Panc1 (cell line): ENCODE measurements around the gene HYPK. TPM values are rescaled to one million over a fixed set of nuclear protein-coding genes. Genes with fewer than 3 reads are reported as not detected.

Experiments used
- ATAC-seq: fragments of 200-7000 bp; cut with Tn5 transposase; 2 replicates; pipeline ENCODE4 v1.9.1; 2020; ENCODE audit warnings: mild to moderate bottlenecking, moderate library complexity
- Bru-seq: library from RNA; stranded (reverse); fragments of 400-500 nt; gene quantifications from one replicate; lab custom pipeline; 2021; lab: Mats Ljungman, UMichigan
- BruChase-seq, 2 experiments: library from RNA; stranded (reverse); fragments of 400-500 nt; gene quantifications; one replicate each; lab custom pipeline; 2021; lab: Mats Ljungman, UMichigan
- BruUV-seq: library from RNA; stranded (reverse); fragments of 400-500 nt; replicated peaks from 2 replicates; lab custom pipeline; 2021; lab: Mats Ljungman, UMichigan
- CTCF ChIA-PET: fragments of 300-600 bp; sonication (Branson Sonifier 250); formaldehyde crosslinking; loops from one replicate; lab custom pipeline; 2022; ENCODE audit warnings: antibody characterized with exemption; lab: Charles Lee
- POLR2A ChIA-PET: fragments of 300-600 bp; sonication (Branson Sonifier 250); formaldehyde crosslinking; loops from one replicate; lab custom pipeline; 2022; ENCODE audit warnings: antibody characterized with exemption; lab: Charles Lee
- DNase-seq: peaks from one replicate; pipeline ENCODE4 v3.0.0-alpha.2; 2010; ENCODE audit warnings: low read depth, low spot score
- H3K27ac ChIP-seq: 2 replicates; pipeline ENCODE4 v1.5.1; 2011; ENCODE audit warnings: mild to moderate bottlenecking, low read length, inconsistent platforms
- H3K27me3 ChIP-seq: fragments of 200-500 bp; sonication (Bioruptor generic); 2 replicates; pipeline ENCODE4 v1.6.0; 2014; ENCODE audit warnings: low read length, inconsistent platforms; ENCODE audit not compliant: control insufficient read depth, insufficient read depth
- H3K36me3 ChIP-seq: fragments of 200-500 bp; sonication (Bioruptor generic); 2 replicates; pipeline ENCODE4 v1.5.1; 2014; ENCODE audit warnings: inconsistent platforms, mild to moderate bottlenecking, low read length, moderate library complexity; ENCODE audit not compliant: control insufficient read depth, insufficient read depth
- H3K4me1 ChIP-seq: 2 replicates; pipeline ENCODE4 v1.5.1; 2011; ENCODE audit warnings: inconsistent platforms, mild to moderate bottlenecking, low read length, moderate library complexity; ENCODE audit not compliant: control insufficient read depth, insufficient read depth
- H3K4me3 ChIP-seq, 2 experiments: 2 replicates each; pipeline ENCODE4 v1.5.1; 2011 to 2012; ENCODE audit warnings: low read depth in 2 of 2, low read length in 2 of 2, mild to moderate bottlenecking in 2 of 2, inconsistent platforms in 1 of 2, moderate library complexity in 1 of 2
- H3K9me3 ChIP-seq: fragments of 200-500 bp; sonication (Bioruptor generic); 2 replicates; pipeline ENCODE4 v1.5.1; 2014; ENCODE audit warnings: low read depth, mild to moderate bottlenecking, inconsistent platforms, low read length, moderate library complexity; ENCODE audit not compliant: control insufficient read depth, insufficient read depth
- CTCF ChIP-seq: fragments of 450-650 bp; IDR thresholded peaks from 2 replicates; pipeline ENCODE4 v1.5.1; 2017; ENCODE audit warnings: mild to moderate bottlenecking
- POLR2AphosphoS5 ChIP-seq: IDR thresholded peaks from 2 replicates; pipeline ENCODE4 v1.6.1; 2012; ENCODE audit warnings: mild to moderate bottlenecking, low read depth, low read length, moderate library complexity
- REST ChIP-seq, 2 experiments: IDR thresholded peaks; 2 replicates each; pipeline ENCODE4 v1.6.1; 2011 to 2012; ENCODE audit warnings: low read depth in 2 of 2, control low read depth in 1 of 2, low read length in 1 of 2, mild to moderate bottlenecking in 1 of 2, moderate library complexity in 1 of 2; ENCODE audit not compliant: insufficient read depth in 1 of 2
- SIN3A ChIP-seq: IDR thresholded peaks from 2 replicates; pipeline ENCODE4 v1.6.1; 2012; ENCODE audit warnings: low read depth, mild to moderate bottlenecking, low read length, moderate library complexity, borderline replicate concordance; ENCODE audit not compliant: insufficient read depth
- TCF7L2 ChIP-seq: IDR thresholded peaks from 2 replicates; pipeline ENCODE4 v1.6.1; 2011; ENCODE audit warnings: mild to moderate bottlenecking, low read depth, low read length, inconsistent platforms
- in situ Hi-C: cut with HindIII; loops from 2 replicates; pipeline ENCODE4 v1.10.0; 2016; ENCODE audit warnings: low sequenced_read_pairs, low pct_unique_long_range_greater_than_20kb
- intact Hi-C: fragments of 100-400 bp; cut with micrococcal nuclease; formaldehyde crosslinking; loops from one replicate; pipeline ENCODE4 v1.10.0; 2022; ENCODE audit not compliant: unreplicated experiment
- long read RNA-seq: library from polyadenylated mRNA; unstranded; transcript quantifications from one replicate; pipeline ENCODE4 v2.0.0, GENCODE V29; 2021; ENCODE audit not compliant: unreplicated experiment
- polyA plus RNA-seq: library from polyadenylated mRNA; unstranded; fragments of >200 nt; gene quantifications from one replicate; pipeline ENCODE4 v1.2.1, GENCODE V29; 2012; ENCODE audit warnings: missing spikeins; ENCODE audit not compliant: insufficient read length
- total RNA-seq: library from RNA; stranded (reverse); gene quantifications from one replicate; pipeline ENCODE4 v1.2.1, GENCODE V29; 2021; ENCODE audit not compliant: unreplicated experiment

The HYPK gene
- total RNA-seq, result 24.8 TPM
- polyA plus RNA-seq, result 278 TPM
- percentile 94 among the genes with signal in this experiment for Bru-seq, nascent RNA
- percentile 90 among the genes with signal in this experiment for BruChase-seq, experiment 1, labeled RNA remaining after a 2-hour chase
- BruChase-seq, experiment 2, labeled RNA remaining after a 6-hour chase, result percentile 89 among the genes with signal in this experiment
- long read RNA-seq, full-length matches to known transcripts, result 122 of 196 reads
- long read RNA-seq, partial matches to known transcripts, result 15 of 196 reads
- long read RNA-seq, other reads (novel, unspliced or antisense), result 59 of 196 reads

- Histone ChIP-seq H3K27ac (peak within 1 kb of the TSS; percentile 93), H3K4me3 (peak within 1 kb of the TSS; percentile 93 to 100), H3K36me3 (peaks cover 15% of the 10 kb centered on the region), H3K27me3 (no peaks in the 10 kb centered on the region), H3K4me1 (peaks cover 32% of the 10 kb centered on the region), H3K9me3 (no peaks in the 10 kb centered on the region)
- ChIA-PET POLR2A (interaction anchor here (0.6 to 0.9 kb wide), 3 partner anchors 27 to 599 kb away, joined by 4 to 5 read pairs (median 4); no protein-coding TSS in a partner anchor), CTCF (no interaction called here)
- BruUV-seq, result TSS peak; percentile 60
- intact Hi-C loops (no loop called here), in situ Hi-C loops (no loop called here)
- ATAC-seq (peak; percentile 92), DNase-seq (peak; percentile 54)
- TF ChIP-seq TCF7L2 (no peak), POLR2AphosphoS5 (peak; percentile 97), REST (IDR thresholded peaks at IDR 0.05; ENCODE audit: insufficient read depth in 1 of 2, low read depth in 2 of 2, low read length in 1 of 2) (no peak), CTCF (no peak), SIN3A (peak; percentile 93)
Observed at GRCh38 chr15:43800286-43801141, at the start of gene HYPK. Gene HYPK, plus strand, starts transcription at chr15:43800599. Its CDS starts 24 bp downstream, at chr15:43800623.

- Histone ChIP-seq H3K27me3 (no peaks in the 10 kb centered on the region), H3K9me3 (no peaks in the 10 kb centered on the region), H3K4me3 (no peak overlapping the region), H3K4me1 (peaks cover 6% of the 10 kb centered on the region; the same call in 1 of the 2 replicates), H3K36me3 (peaks cover 23% of the 10 kb centered on the region; the same call in 1 of the 2 replicates), H3K27ac (no peak overlapping the region)
- TSS peak; percentile 8 for BruUV-seq
- DNase-seq (no peak), ATAC-seq (no peak)
- TF ChIP-seq SIN3A, result no peak
- TF ChIP-seq CTCF, result no peak
- no peak for TF ChIP-seq POLR2AphosphoS5
- TF ChIP-seq TCF7L2, result no peak
- no peak for TF ChIP-seq REST (IDR thresholded peaks at IDR 0.05; ENCODE audit: insufficient read depth in 1 of 2, low read depth in 2 of 2, low read length in 1 of 2)
- in situ Hi-C loops, result no loop called here
- intact Hi-C loops, result no loop called here
- ChIA-PET POLR2A (no interaction called here), CTCF (no interaction called here)
Observed at GRCh38 chr15:43751885-43752284, 48.5 kb upstream of the HYPK start.
